ENCODE data around the gene ANGPTL4.

Gene ANGPTL4

DNA sequence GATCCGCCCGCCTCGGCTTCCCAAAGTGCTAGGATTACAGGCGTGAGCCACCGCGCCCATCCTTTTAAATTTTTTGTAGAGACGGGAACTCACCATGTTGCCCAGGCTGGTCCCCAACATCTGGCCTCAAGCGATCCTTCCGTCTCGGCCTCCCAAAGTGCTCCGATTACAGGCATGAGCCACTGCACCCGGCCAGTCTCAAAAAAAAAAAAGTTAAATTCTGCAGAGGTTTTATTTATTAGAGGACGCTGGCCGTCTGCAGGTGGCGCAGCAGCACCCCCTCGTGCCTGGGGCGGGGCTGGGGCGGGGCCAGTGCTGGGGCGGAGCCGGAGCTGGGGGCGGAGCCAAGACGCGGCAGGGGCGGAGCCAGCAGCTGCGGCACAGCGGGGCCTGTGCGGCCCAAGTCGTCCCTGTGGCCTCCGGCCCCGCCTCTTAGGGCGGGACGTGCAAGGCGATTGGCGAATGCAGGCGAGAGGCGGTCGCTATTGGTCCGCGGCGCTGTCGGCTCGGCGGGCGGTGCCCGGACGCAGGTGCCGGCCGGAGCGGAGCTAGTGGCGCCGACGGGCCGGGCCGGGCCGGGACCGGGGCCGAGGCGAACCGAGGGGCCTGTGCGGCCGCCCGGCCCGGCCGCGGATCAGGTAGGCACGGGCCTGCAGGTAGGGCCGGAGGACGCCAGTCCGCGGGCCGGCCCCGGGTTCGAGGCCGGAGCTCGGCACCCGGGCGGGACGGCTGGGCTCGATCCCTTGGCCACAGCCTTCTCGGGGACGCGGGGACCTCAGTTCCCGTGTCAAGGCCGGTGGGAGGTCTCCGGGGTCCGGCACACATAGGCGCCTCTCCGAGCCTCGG, 49.1 kb downstream of the ANGPTL4 start, which contains the start of gene MARCHF2:
Gene MARCHF2, plus strand, starts transcription at position 523 of the 846 bp plus-strand sequence. CDS start 8,536 bp downstream, outside the sequence.
- Histone ChIP-seq H3K9me2 (replicated peaks; ENCODE audit: insufficient read depth, low read length) (no peaks in the 10 kb centered on the region), H3F3A (ENCODE audit: insufficient read depth) (no peaks in the 10 kb centered on the region), H4K20me1 (ENCODE audit: low read depth, low read length) (no peaks in the 10 kb centered on the region), H3K9ac (ENCODE audit: low read length) (peak within 1 kb of the TSS; percentile 68), H3K79me2 (ENCODE audit: insufficient read depth, low read length) (no peaks in the 10 kb centered on the region), H3K36me3 (ENCODE audit: low read length) (no peaks in the 10 kb centered on the region), H3K4me2 (ENCODE audit: low read depth, low read length, poor library complexity, severe bottlenecking) (peak within 1 kb of the TSS; percentile 72), H3K9me3 (ENCODE audit: insufficient read depth, low read length) (no peaks in the 10 kb centered on the region), H2AFZ (ENCODE audit: low read depth, low read length, severe bottlenecking) (peak within 1 kb of the TSS; percentile 89), H3K4me3 (ENCODE audit: insufficient read depth, low read length, poor library complexity, severe bottlenecking) (peak within 1 kb of the TSS; percentile 70), H3K27ac (ENCODE audit: low read depth, low read length) (no peak within 1 kb of the TSS), H3K27me3 (ENCODE audit: low read length) (no peaks in the 10 kb centered on the region)
- no peak for TF ChIP-seq EZH2phosphoT487 (conservative IDR thresholded peaks at IDR 0.05; ENCODE audit: low read length)
- TF ChIP-seq, protein P1, sequence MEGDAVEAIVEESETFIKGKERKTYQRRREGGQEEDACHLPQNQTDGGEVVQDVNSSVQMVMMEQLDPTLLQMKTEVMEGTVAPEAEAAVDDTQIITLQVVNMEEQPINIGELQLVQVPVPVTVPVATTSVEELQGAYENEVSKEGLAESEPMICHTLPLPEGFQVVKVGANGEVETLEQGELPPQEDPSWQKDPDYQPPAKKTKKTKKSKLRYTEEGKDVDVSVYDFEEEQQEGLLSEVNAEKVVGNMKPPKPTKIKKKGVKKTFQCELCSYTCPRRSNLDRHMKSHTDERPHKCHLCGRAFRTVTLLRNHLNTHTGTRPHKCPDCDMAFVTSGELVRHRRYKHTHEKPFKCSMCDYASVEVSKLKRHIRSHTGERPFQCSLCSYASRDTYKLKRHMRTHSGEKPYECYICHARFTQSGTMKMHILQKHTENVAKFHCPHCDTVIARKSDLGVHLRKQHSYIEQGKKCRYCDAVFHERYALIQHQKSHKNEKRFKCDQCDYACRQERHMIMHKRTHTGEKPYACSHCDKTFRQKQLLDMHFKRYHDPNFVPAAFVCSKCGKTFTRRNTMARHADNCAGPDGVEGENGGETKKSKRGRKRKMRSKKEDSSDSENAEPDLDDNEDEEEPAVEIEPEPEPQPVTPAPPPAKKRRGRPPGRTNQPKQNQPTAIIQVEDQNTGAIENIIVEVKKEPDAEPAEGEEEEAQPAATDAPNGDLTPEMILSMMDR (IDR thresholded peaks at IDR 0.05; ENCODE audit: insufficient read depth, low read length, poor library complexity, severe bottlenecking), result peak; percentile 44

DNA sequence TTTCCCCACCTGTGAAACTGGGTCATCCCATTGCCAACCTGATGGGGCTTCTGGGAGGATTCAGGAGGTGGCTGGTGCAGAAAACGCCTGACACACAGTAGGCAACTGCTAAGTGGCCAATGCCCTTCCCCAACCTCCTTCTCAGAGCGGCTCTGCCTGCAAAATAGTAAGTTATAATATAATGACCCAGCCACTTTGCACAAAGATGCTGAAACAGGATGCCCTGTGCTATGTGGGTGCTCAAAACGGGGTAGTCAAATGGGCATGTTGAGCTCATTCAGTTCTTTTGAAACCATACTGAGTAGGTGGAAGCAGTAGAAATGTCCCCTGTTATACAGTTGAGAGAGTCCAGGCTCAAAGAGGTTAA, 49.7 kb downstream of the ANGPTL4 start:
- Histone ChIP-seq H2AFZ (ENCODE audit: low read depth, low read length, severe bottlenecking) (peak overlapping the region; percentile 89), H4K20me1 (ENCODE audit: low read depth, low read length) (no peaks in the 10 kb centered on the region), H3K79me2 (ENCODE audit: insufficient read depth, low read length) (no peaks in the 10 kb centered on the region), H3K9ac (ENCODE audit: low read length) (peak overlapping the region; percentile 68), H3F3A (ENCODE audit: insufficient read depth) (no peaks in the 10 kb centered on the region), H3K9me2 (replicated peaks; ENCODE audit: insufficient read depth, low read length) (no peaks in the 10 kb centered on the region), H3K36me3 (ENCODE audit: low read length) (no peaks in the 10 kb centered on the region), H3K4me3 (ENCODE audit: insufficient read depth, low read length, poor library complexity, severe bottlenecking) (peak overlapping the region; percentile 70), H3K9me3 (ENCODE audit: insufficient read depth, low read length) (no peaks in the 10 kb centered on the region), H3K27ac (ENCODE audit: low read depth, low read length) (no peak overlapping the region), H3K27me3 (ENCODE audit: low read length) (no peaks in the 10 kb centered on the region), H3K4me2 (ENCODE audit: low read depth, low read length, poor library complexity, severe bottlenecking) (peak overlapping the region; percentile 72)
- TF ChIP-seq, protein P1 (IDR thresholded peaks at IDR 0.05; ENCODE audit: insufficient read depth, low read length, poor library complexity, severe bottlenecking), result no peak
- TF ChIP-seq EZH2phosphoT487 (conservative IDR thresholded peaks at IDR 0.05; ENCODE audit: low read length), result no peak

DNA sequence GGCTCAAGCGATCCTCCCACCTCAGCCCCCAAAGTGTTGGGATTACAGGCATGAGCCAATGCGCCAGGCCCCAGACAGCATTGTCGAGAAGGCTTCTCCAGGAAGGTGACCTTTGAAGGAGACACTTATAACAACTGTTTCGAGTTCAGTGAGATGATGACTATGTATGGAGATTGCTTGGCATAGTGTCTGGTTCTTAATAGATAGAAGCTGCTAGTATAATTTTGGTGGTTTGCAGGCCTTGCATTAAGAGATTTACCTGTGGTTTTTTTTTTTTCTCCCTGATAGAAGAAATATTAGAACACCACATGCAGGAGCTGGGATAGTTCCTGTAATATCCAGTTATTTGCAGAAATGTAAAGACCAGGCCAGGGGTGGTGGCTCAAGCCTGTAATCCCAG, 52.8 kb downstream of the ANGPTL4 start:
- TF ChIP-seq, protein P1 (IDR thresholded peaks at IDR 0.05; ENCODE audit: insufficient read depth, low read length, poor library complexity, severe bottlenecking), result no peak
- TF ChIP-seq EZH2phosphoT487 (conservative IDR thresholded peaks at IDR 0.05; ENCODE audit: low read length), result no peak
- Histone ChIP-seq H3K4me2 (ENCODE audit: low read depth, low read length, poor library complexity, severe bottlenecking) (no peak overlapping the region), H3K27ac (ENCODE audit: low read depth, low read length) (no peak overlapping the region)

More for the DNA sequence above, 52.8 kb downstream of the ANGPTL4 start:
- no peaks in the 10 kb centered on the region for H3K27me3 ChIP-seq (ENCODE audit: low read length)
- no peak overlapping the region for H3K4me3 ChIP-seq (ENCODE audit: insufficient read depth, low read length, poor library complexity, severe bottlenecking)
- no peaks in the 10 kb centered on the region for H3K9me2 ChIP-seq (replicated peaks; ENCODE audit: insufficient read depth, low read length)
- no peak overlapping the region for H3K9ac ChIP-seq (ENCODE audit: low read length)
- H3K36me3 ChIP-seq (ENCODE audit: low read length), result no peaks in the 10 kb centered on the region
- no peak overlapping the region for H2AFZ ChIP-seq (ENCODE audit: low read depth, low read length, severe bottlenecking)
- H3F3A ChIP-seq (ENCODE audit: insufficient read depth), result no peaks in the 10 kb centered on the region
- H4K20me1 ChIP-seq (ENCODE audit: low read depth, low read length), result no peaks in the 10 kb centered on the region
- no peaks in the 10 kb centered on the region for H3K79me2 ChIP-seq (ENCODE audit: insufficient read depth, low read length)
- no peaks in the 10 kb centered on the region for H3K9me3 ChIP-seq (ENCODE audit: insufficient read depth, low read length)
